SKM-1 (cell line): ENCODE results near the gene RET.
"Not testable (repeated sequence)": the region's sequence is repeated elsewhere in the genome, so short reads cannot be mapped to it uniquely, and the experiment has no call there.

ENCODE experiments used
- DNase-seq: peaks from one replicate; lab custom pipeline; 2025; ENCODE audit not compliant: unreplicated experiment; lab: John Stamatoyannopoulos, UW

The RET gene

GRCh38 chr10:43132867-43133787, 56.3 kb downstream of the RET start:
- DNase-seq = no peak

DNA sequence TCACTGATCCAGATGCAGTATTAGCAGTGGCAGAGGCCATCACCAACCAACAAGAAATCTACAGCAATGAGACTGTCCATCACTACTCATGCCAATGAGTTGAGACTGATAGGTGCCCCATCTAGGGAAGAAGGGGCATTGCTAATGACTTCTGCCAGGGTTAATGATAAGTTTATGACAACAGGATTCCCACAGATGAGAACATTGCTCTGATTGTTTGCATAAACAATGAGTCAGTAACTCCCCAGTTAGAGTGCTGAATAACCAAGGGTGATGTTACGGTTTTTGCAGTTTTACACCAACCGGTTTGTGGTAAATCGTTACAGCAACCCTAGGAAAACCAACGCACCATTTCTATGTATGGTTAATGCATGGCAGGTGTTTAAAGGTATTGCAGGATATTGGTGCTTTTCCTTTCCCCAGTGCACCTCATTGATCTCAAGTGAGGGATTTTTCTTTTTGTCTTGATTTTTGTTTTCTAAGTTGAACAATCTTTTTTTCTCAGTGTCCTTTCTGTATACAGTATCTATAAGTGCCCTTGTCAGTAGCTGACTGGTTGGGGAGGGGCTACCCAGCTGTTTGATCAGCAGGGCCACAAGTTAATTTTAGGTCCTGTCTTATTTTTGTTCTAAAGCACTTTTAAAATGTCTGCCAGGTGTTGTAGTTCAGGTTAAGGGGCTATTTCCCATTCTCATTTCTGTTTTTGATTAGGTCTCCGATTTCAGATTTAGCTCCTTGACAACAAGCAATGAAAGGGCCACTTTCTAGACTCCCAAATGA, 57.4 kb downstream of the RET start:
- no peak for DNase-seq

GRCh38 chr10:43135064-43135463, 58.2 kb downstream of the RET start:
- no peak for DNase-seq

DNA sequence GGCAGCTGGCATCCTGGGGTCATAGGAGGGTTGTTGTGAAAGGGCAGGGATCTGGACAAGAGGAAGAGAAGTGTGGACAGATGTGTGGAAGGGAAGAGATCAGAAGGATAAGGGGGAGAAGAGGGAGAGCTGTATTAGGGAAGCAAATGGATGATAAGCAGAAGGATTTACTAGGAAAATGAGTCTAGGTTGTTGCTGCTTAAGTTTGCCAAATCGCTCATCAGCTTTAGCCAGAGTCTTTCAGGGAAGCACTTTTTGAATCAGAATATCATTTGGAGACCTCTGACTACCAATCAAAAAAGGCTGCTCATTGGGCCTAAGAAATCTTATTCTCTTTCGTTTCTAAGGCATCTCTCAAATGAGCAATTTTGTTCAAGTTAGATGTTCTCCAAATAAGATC, 58.8 kb downstream of the RET start:
- DNase-seq = no peak

GRCh38 chr10:43136432-43136831, 59.6 kb downstream of the RET start:
- DNase-seq = no peak

GRCh38 chr10:43136995-43137716, 60.3 kb downstream of the RET start:
- DNase-seq = no peak

DNA sequence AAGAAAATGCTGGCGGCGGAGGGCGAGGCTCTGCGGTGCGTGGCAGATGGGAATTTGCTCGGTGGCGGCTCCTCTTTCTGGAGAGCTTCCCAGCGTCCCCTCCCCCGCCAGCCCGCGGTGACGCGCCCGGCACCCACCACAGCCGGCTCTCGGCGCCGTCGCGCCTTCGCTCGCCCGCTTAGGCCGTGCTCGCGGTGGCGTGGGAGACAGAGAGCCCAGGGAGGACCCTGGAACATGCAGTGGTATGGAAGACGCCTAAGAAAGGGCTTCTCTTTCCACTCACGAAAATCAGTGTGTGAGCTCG, 60.8 kb downstream of the RET start:
- DNase-seq = no peak

DNA sequence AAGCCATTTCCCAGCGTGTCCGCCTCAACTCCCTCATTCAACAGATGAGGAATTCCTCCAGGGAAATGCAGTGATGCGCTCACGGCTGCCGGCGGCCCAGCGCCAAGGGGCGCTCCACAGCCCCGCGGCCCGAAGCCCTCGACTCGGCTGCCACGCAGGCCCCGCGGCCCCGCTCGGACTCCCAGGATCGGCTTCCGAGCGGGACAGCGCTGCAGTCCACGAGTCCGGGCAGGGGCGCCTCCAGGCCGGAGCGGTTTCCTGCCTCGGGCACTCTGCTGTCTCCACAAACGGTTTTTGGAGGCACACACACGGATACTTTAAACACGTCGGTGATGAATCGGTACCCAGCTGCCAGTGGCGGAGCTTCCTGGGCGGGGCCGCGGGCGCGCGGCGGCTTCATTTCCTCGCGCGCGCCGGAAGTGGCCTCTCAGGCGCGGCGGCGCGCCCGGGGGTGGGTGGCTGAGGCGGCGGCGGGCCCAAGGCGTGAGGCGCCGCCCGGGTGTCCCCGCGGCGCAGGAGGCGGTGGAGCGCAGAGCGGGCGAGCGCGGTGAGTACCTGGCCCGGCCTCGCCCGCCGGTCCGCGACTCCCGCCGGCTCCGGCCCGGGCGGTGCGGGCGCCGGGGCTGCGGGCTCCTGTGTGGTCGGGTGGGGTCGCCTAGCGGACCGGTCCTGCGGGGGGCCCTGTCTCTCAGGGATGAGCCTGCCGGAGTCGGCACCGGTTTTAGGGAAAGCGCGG, 61.3 kb downstream of the RET start, which contains the start of gene CSGALNACT2:
Gene CSGALNACT2 (plus strand): TSS at position 425 of the 736 bp plus-strand sequence. CDS start 16,705 bp downstream, outside the sequence.
- DNase-seq = peak; percentile 67

DNA sequence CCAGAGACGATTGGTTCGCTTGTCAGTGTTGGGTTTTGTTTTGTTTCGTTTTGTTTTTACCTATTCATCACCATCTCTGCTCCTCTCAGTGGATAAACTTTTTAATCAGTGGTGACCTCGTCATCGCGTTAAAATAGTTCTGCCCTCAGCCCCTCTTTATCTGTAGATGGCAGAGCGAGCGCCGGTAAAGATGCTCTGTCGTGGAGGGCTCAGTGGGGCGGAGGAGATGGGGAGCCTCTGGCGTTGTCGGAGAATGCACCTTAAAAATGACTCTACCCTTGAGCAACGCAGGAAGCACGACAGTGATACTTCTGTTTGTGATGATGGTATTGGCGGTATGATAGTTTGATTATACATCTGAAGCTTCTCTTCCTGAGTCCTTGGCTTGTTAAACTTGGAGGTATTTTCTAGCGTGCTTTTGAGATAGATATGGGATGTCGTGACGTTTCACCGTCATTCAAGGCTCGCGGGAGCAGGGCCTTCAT, 61.9 kb downstream of the RET start:
- DNase-seq = peak; percentile 34

- DNase-seq = no peak
Measured at GRCh38 chr10:43141421-43141820, 64.6 kb downstream of the RET start.

DNA sequence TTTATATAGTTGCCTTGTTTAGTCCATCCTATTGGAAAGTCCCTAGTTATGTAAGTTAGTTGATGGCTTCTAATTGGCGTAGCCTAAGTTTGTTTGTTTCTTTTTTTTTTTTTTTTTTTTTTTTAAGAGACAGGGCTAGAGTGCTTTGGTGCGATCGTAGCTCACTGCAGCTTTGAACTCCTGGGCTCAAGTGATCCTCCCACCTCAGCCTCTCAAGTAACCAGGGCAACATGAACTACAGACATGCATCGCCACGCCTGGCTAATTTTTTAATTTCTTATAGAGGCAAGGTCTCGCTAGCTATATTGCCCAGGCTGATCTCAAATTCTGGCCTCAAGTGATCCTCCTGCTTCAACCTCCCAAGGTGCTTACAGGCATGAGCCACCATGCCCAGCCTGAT, 68.4 kb downstream of the RET start:
- no peak for DNase-seq

GRCh38 chr10:43145936-43146335, 69.1 kb downstream of the RET start:
- DNase-seq = not testable (repeated sequence)

DNA sequence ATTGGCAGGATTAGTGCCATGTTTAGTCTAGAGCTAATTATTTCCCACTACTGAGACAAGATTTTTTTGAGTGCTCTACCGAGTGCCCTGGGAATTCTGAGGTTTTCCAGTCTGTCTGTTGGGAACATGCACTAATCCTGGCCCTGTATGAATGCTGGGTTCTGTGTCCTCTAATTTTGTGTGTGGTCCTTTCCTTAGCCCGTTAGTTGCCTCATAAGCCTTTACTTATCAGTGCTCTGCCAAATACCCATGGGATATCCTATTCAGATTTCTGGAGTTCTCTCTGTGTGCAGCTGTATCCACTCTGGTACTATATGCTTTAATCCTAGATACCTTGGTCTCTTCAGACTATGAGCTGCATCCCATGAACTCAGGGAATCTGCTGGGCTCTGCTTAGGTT, 74.5 kb downstream of the RET start:
- no peak for DNase-seq

GRCh38 chr10:43153901-43154300, 77.0 kb downstream of the RET start:
- no peak for DNase-seq

DNA sequence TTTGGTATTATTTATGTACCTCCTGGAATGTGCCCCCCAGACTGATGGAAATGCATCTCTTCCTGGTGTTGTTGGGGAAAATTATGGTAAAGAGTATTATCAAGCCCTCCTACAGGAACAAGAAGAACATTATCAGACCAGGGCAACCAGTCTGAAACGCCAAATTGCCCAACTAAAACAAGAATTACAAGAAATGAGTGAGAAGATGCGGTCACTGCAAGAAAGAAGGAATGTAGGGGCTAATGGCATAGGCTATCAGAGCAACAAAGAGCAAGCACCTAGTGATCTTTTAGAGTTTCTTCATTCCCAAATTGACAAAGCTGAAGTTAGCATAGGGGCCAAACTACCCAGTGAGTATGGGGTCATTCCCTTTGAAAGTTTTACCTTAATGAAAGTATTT, 78.4 kb downstream of the RET start:
- DNase-seq = no peak

DNA sequence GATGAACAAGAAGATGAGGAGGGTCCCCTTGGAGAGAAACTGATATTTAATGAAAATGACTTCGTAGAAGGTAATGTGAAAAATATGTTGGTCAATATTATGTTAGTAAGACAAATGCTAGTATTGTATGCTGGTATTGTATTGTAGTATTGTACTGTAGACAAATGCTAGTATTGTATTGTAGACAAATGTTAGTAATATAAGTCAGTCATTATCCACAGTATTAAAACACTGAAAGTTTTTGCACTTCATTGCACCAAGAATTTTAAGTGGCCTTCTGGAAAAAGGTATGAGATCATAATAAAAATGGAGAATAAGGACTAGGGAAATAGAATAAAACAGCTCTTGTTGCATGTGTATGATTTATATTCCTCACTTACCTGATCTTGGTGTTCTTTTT, 78.9 kb downstream of the RET start:
- DNase-seq = no peak

- DNase-seq = no peak
Measured at GRCh38 chr10:43156590-43157341, 79.9 kb downstream of the RET start.

DNA sequence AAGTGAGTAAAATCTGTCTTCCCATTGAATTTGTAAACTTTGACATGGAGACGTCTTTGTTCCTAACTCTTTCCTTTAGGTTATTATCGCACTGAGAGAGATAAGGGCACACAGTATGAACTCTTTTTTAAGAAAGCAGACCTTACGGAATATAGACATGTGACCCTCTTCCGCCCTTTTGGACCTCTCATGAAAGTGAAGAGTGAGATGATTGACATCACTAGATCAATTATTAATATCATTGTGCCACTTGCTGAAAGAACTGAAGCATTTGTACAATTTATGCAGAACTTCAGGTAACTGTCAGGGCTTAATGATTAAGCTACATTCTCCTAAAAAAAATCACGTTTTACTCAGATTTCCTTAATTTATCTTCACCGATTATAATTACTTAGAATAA, 81.8 kb downstream of the RET start:
- DNase-seq = no peak

DNA sequence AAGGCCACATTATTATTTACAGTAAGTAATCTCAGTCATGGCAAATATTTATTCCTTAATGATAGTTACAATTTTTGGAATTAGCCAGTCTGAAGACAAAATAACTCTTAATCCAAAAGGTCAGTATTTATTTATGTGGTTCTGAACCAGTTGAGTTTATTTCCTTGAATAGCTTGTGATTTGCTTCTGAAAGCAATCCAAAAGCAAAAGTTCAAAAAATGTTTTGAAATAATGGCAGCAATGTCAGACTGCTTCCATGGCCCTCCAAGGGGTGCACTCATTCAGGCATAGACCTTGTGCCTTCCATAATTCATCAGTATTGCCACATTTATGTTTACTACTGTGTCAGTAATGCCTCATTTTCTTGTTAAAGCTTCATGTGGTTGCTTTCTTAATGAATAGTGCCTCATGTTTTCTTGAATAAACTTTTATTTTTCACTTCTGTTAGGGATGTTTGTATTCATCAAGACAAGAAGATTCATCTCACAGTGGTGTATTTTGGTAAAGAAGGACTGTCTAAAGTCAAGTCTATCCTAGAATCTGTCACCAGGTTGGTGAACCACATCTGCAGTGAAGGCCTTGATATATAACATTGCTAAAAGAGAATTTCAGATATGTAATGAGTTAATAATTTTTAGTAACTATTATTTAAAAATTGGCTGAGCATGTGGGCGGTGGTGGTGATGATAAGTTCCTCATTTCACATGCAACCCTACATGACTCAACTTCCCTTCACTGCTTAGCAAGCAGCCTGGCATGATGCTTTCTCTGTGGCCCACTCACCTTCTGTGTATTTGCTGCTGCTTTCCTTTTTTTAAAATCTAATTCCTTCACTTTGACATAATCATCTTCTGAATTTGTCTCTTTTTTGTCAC, 83.4 kb downstream of the RET start:
- peak; percentile 32 for DNase-seq
